ENCODE measurements around the gene ZC3H12A. TPM values are rescaled to one million over a fixed set of nuclear protein-coding genes. Genes with fewer than 3 reads are reported as not detected.

The ZC3H12A gene
- polyA plus RNA-seq, 3 donors: 5.2 to 155 (median 5.8) TPM

DNA sequence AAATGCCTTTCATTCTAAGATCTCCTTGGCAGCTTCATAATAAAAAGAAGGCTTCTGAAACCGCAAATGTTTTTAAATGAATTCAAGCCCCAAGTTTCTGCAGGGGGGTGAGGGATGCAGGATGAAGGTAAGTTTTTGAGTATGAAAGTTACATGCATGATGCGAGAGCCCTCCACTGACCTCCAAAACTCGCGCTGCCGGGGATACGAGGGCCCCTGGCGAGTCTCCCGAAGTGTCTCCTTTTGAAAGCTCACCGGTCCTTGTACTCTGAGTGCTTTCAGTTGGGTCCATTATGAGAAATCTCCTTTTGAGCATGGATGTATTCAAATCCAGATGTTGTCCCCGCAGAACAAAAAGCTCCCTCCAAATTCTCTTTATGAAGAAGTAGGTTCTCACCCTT, 18.9 kb upstream of the ZC3H12A start:
- intact Hi-C loops (cut with micrococcal nuclease): loop anchor here (1.0 to 10.0 kb wide), 3 partner anchors 32 to 229 kb away; no protein-coding TSS in a partner anchor
- H3K4me2 ChIP-seq (replicated peaks; ENCODE audit: extremely low read depth, low read length, poor library complexity, severe bottlenecking): peak overlapping the region; percentile 71
- H3K4me1 ChIP-seq (ENCODE audit: control insufficient read depth in 1 of 2, insufficient read depth in 2 of 2, low read length in 2 of 2): peaks cover 10 to 17% of the 10 kb centered on the region in 2 donors
- H3K27me3 ChIP-seq (ENCODE audit: control insufficient read depth in 2 of 2, insufficient read depth in 2 of 2, low read length in 2 of 2): no peaks in the 10 kb centered on the region
- no peaks in the 10 kb centered on the region for H3K79me2 ChIP-seq (ENCODE audit: insufficient read depth, low read length)
- H3K9me3 Mint-ChIP-seq: no peaks in the 10 kb centered on the region
- H2AFZ ChIP-seq (ENCODE audit: insufficient read depth, low read depth, low read length, poor library complexity, severe bottlenecking): peak overlapping the region; percentile 65
- peak overlapping the region; percentile 75 to 86 for H3K4me3 Mint-ChIP-seq
- no CpG with 5 or more reads among the region's 10 CpGs for WGBS (ENCODE audit: insufficient coverage)
- no peaks in the 10 kb centered on the region for H3K9me3 ChIP-seq (replicated peaks in 1 of 2; ENCODE audit: control insufficient read depth in 1 of 2, insufficient read depth in 1 of 2, low read length in 2 of 2)
- no peak for TF ChIP-seq CTCF (IDR thresholded peaks at IDR 0.05)
- H3K4me1 Mint-ChIP-seq: peaks cover 13% of the 10 kb centered on the region
- peak overlapping the region in 1 of 2 donors; percentile 61 for H3K27ac ChIP-seq (ENCODE audit: low read depth in 1 of 2, low read length in 2 of 2)
- H3K27ac Mint-ChIP-seq: peak overlapping the region; percentile 33 to 95 (median 91)
- peaks cover 0 to 2% of the 10 kb centered on the region in 2 donors for H3K36me3 Mint-ChIP-seq
- no peak for DNase-seq
- no peaks in the 10 kb centered on the region for H3K36me3 ChIP-seq (replicated peaks in 1 of 2; ENCODE audit: control insufficient read depth in 1 of 2, insufficient read depth in 2 of 2, low read length in 2 of 2)
- H4K20me1 ChIP-seq (ENCODE audit: insufficient read depth, low read length): no peaks in the 10 kb centered on the region
- no peak overlapping the region for H3K9ac ChIP-seq (ENCODE audit: insufficient read depth, low read length, poor library complexity, severe bottlenecking)
- peaks cover 0 to 4% (median 0%) of the 10 kb centered on the region in 3 donors for H3K27me3 Mint-ChIP-seq (ENCODE audit: low read depth in 3 of 3)
- H3K4me3 ChIP-seq (replicated peaks in 1 of 3; ENCODE audit: low read depth in 2 of 3, low read length in 3 of 3): peak overlapping the region in 1 of 3 experiments; percentile 65

- no peaks in the 10 kb centered on the region for H3K36me3 ChIP-seq (replicated peaks in 1 of 2; ENCODE audit: control insufficient read depth in 1 of 2, insufficient read depth in 2 of 2, low read length in 2 of 2)
- H3K27ac ChIP-seq (ENCODE audit: low read depth in 1 of 2, low read length in 2 of 2): no peak overlapping the region
- peaks cover 0 to 4% (median 0%) of the 10 kb centered on the region in 3 donors for H3K27me3 Mint-ChIP-seq (ENCODE audit: low read depth in 3 of 3)
- peaks cover 10 to 13% of the 10 kb centered on the region in 2 donors for H3K4me1 ChIP-seq (ENCODE audit: control insufficient read depth in 1 of 2, insufficient read depth in 2 of 2, low read length in 2 of 2)
- no peaks in the 10 kb centered on the region for H3K27me3 ChIP-seq (ENCODE audit: control insufficient read depth in 2 of 2, insufficient read depth in 2 of 2, low read length in 2 of 2)
- peaks cover 13% of the 10 kb centered on the region for H3K4me1 Mint-ChIP-seq
- H4K20me1 ChIP-seq (ENCODE audit: insufficient read depth, low read length): no peaks in the 10 kb centered on the region
- no peak for DNase-seq
- H3K9ac ChIP-seq (ENCODE audit: insufficient read depth, low read length, poor library complexity, severe bottlenecking): no peak overlapping the region
- H3K4me3 ChIP-seq (replicated peaks in 1 of 3; ENCODE audit: low read depth in 2 of 3, low read length in 3 of 3): no peak overlapping the region
- peaks cover 0 to 2% of the 10 kb centered on the region in 2 donors for H3K36me3 Mint-ChIP-seq
- H3K4me3 Mint-ChIP-seq: no peak overlapping the region
- no peaks in the 10 kb centered on the region for H3K9me3 Mint-ChIP-seq
- TF ChIP-seq CTCF (IDR thresholded peaks at IDR 0.05): no peak
- H2AFZ ChIP-seq (ENCODE audit: insufficient read depth, low read depth, low read length, poor library complexity, severe bottlenecking): no peak overlapping the region
- no peak overlapping the region for H3K4me2 ChIP-seq (replicated peaks; ENCODE audit: extremely low read depth, low read length, poor library complexity, severe bottlenecking)
- H3K9me3 ChIP-seq (replicated peaks in 1 of 2; ENCODE audit: control insufficient read depth in 1 of 2, insufficient read depth in 1 of 2, low read length in 2 of 2): no peaks in the 10 kb centered on the region
- peak overlapping the region in 4 of 7 donors; percentile 10 to 78 (median 38) for H3K27ac Mint-ChIP-seq
- intact Hi-C loops (cut with micrococcal nuclease): loop anchor here (5.0 to 10.0 kb wide), 2 partner anchors 226 to 228 kb away; no protein-coding TSS in a partner anchor
- no peaks in the 10 kb centered on the region for H3K79me2 ChIP-seq (ENCODE audit: insufficient read depth, low read length)
Measured at GRCh38 chr1:37456614-37457013, 17.8 kb upstream of the ZC3H12A start.

All from CD14-positive monocyte (primary cell).